Hypothalamus (tissue), 51 donors: ENCODE results near the gene GABRG3.
A peak's percentile ranks its signal among the peaks of the same experiment; 100 is the strongest.

ENCODE experiments used
- DNase-seq, 51 donors: peaks; one replicate each; lab custom pipeline; 2025; lab: John Stamatoyannopoulos, UW

GABRG3 gene

GRCh38 chr15:27092390-27092789 lies 121.4 kb downstream of the GABRG3 start:
- no peak for DNase-seq

DNA sequence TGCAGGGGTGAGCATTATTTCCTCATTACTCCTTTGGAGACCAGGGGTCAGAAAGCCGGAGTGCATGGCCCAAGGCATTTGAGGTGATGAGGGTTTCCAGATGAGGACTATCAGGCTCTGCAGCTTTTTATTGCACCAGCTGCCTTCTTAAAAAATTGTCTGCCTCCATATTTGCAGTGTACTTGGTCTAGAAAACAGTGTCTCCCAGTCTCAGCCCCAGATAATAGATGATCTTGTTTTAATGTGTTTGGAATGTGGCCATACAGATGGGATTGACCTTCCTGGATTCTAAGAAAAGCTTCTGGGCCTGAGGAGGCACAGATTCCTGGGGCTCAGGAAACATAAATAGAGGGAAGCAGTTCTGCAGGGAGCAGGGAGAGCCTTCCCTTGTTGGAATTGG lies 123.3 kb downstream of the GABRG3 start:
- DNase-seq, result no peak

GRCh38 chr15:27095886-27096624 lies 125.1 kb downstream of the GABRG3 start:
- peak in 1 of 51 donors; percentile 41 for DNase-seq

GRCh38 chr15:27097506-27097905 lies 126.5 kb downstream of the GABRG3 start:
- no peak for DNase-seq

- DNase-seq, result no peak
These were observed 131.0 kb downstream of the GABRG3 start for GRCh38 chr15:27101982-27102381.

GRCh38 chr15:27111323-27111722 lies 140.3 kb downstream of the GABRG3 start:
- DNase-seq, result no peak

GRCh38 chr15:27114473-27114872 lies 143.5 kb downstream of the GABRG3 start:
- DNase-seq, result no peak

DNA sequence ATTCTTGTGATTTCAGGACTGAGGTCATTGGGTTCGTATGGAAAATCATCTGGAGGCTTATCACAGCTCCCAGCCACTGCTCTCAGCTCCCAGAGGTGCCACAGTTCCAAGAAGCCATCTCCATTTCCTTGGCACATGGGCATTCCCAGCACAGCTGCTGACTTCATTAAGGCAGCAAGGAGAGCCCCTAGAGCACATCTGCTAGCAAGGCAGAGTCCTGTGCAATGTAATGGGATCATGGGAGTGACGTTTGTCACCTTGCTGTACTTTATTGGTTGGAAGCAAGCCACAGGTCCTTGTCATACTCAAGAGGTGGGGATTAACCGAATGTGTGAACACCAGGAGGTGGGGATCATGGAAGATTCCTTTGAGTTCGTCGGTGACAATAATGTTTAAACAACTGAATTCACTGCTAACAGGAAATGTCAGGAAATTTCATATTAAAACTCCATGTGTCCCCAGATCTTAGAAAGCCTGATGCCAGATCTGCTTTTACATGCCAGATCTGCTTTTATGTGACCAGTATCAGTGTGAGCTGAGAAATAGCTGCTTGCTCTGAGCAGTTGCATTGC lies 148.8 kb downstream of the GABRG3 start:
- no peak for DNase-seq

DNA sequence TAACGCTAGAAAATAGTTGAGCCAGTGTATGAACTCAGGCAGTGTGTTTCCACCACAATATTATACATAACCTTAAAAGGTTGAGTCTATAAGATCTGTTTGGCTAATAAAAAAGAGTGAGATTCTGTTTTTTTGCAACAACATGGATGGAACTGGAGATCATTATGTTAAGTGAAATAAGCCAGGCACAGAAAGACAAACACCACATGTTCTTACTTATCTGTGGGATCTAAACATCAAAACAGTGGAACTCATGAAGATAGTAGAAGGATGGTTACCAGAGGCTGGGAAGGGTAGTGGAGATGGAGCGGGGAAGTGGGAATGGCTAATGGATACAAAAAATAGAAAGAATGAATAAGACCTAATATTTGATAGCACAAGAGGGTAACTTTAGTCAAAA lies 150.7 kb downstream of the GABRG3 start:
- no peak for DNase-seq

DNA sequence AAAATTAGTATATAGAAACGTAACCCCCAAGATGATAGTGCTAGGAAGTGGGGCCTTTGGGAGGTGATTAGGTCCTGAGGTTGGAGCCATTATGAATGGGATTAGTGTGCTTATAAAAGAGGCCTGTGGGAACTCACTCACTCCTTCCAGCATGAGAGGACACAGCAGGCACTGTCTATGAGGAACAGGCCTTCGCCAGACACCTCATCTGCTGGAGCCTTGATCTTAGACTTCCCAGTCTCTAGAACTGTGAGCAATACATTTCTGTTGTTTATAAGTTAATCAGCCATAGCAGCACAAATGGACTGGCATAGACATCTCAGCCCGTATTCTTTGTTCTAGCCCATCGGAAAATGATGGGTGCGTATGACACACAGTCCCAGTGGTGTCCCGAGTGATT lies 152.3 kb downstream of the GABRG3 start:
- DNase-seq, result no peak

GRCh38 chr15:27123808-27124207 lies 152.8 kb downstream of the GABRG3 start:
- no peak for DNase-seq

- DNase-seq, result no peak
These were observed 153.4 kb downstream of the GABRG3 start for GRCh38 chr15:27124287-27124871.

GRCh38 chr15:27125185-27125584 lies 154.2 kb downstream of the GABRG3 start:
- DNase-seq, result no peak

GRCh38 chr15:27126449-27126848 lies 155.5 kb downstream of the GABRG3 start:
- DNase-seq, result no peak

- DNase-seq, result no peak
These were observed 157.0 kb downstream of the GABRG3 start for GRCh38 chr15:27127815-27128570.

DNA sequence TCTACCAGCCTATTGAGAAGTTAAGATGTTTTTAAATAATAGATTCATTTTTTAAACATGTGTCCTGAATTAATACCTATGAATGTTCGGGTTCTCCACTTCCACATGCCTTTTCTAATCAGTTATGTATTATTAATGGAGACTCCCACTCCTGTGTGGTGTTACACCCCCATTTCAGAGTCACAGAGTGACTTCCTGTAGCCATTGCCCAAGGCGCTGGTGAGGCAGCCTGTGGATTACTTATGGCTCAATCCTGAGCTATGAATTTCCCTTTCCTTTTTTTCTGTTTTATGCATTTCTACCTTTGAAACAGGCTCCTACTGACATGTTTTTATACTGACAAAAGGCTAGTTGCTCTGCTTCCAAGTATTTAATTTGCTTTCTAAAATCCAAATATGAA lies 162.3 kb downstream of the GABRG3 start:
- DNase-seq, result no peak

- no peak for DNase-seq
These were observed 163.5 kb downstream of the GABRG3 start for GRCh38 chr15:27134481-27134880.

GRCh38 chr15:27135151-27135550 lies 164.2 kb downstream of the GABRG3 start:
- no peak for DNase-seq

- DNase-seq, result no peak
These were observed 166.1 kb downstream of the GABRG3 start for GRCh38 chr15:27137127-27137526.

- no peak for DNase-seq
These were observed 194.6 kb downstream of the GABRG3 start for GRCh38 chr15:27165590-27165989.

DNA sequence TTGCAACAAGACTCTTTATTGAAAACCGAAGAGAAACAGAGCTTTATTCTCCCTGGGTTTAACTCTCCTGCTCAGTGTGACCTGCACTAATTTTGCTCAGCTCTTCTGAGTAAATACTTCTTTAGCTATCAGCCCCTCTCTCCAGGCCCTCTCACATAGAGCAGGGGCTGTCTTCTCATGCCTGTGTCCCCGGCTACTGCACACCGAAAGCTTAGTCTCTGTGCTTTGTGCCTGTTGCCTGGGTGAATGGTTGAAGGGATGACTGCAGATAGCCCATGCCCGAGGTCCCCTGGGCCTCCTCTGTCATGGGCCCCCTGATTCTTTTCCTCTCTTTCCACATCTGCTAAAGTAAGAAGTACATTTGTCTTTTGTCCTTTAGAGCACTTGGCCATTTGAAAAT lies 195.9 kb downstream of the GABRG3 start:
- DNase-seq, result no peak

DNA sequence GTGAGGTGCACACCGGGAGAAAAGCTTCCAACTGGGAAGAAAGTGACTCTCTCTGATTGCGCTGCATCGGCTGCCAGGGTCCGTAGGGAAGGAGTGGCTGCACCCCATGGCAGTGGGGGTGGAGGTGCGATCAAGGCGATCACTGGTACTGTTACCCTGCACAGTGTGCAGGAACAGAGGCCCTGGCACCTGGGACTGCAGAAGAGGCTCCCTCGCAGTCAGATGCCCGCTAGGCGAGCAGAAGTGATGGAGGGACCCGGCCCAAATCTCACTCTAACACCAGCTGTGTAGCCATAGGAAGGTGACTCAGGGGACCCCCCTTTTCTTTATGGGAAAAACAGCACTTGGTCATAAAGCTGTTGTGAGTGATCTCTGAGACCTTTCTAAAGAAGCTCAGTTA lies 196.8 kb downstream of the GABRG3 start:
- DNase-seq, result no peak
